Activated effector memory CD4-positive, alpha-beta T cell treated with Interleukin-2 at 50 U/mL for 16 hours (primary cell): ENCODE data around the gene ZNF586.
"Not testable (repeated sequence)": the region's sequence is repeated elsewhere in the genome, so short reads cannot be mapped to it uniquely, and the experiment has no call there.

Experiments used
- DNase-seq: peaks from one replicate; pipeline ENCODE4 v3.0.0-alpha.2; 2020

ZNF586 gene

GRCh38 chr19:57800696-57801095 is 31.2 kb downstream of the ZNF586 start:
- DNase-seq: no peak

DNA sequence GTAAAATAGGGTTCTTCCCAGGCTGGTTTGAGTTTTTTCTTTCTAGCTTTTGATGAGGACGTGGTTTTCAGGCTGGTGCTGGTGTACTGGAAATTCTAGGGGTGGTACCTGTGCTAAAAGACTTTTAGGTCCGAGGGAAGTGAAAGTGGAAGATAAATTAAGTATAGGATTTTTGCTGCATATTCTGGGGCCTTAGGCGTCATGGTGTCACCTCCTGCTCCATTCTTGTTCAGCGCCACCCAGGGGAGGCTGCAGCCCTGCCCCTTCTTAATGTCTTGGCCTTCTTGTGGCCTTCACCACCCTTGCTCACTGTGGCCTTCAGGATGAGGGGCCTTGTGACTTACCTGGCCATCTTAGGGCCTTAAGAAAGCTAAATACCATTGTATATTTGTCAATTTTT is 32.8 kb downstream of the ZNF586 start:
- no peak for DNase-seq

DNA sequence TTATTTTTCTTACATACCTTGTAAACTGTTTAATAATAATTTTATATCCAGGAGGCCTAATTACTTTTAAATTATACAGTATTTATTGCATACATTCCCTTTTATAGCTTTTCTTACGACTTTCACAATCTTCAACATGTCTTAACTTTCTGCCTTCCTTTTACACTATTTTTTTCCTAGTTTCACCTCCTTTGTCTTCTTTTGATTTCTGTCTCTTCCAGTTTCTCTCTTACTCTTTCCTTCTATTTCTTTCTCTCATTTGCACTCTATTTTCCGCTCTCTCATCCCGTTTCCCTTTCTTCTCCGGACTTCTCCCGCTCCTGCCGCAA is 33.8 kb downstream of the ZNF586 start:
- DNase-seq: no peak

- no peak for DNase-seq
These were observed 34.3 kb downstream of the ZNF586 start for GRCh38 chr19:57803594-57804325.

- no peak for DNase-seq
These were observed 38.1 kb downstream of the ZNF586 start for GRCh38 chr19:57807541-57807940.

GRCh38 chr19:57810410-57811295 is 41.2 kb downstream of the ZNF586 start:
- not testable (repeated sequence) for DNase-seq

DNA sequence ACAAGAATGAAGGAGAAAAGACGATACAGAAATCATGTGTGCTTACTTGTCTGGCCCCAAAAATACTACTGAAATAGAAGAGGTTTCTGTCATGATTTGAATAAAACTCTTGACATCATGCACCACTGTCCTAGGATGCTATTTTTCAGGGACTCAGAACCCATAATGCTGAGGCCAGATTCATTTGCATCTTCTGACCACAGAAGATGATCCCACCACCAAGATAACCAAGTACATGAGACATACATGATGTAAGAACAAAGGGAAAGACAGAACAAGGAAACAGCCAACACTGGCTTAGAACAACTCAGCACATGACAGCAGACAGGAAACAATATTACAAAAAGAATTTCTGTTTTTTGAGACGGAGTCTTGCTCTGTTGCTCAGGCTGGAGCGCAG is 42.8 kb downstream of the ZNF586 start:
- no peak for DNase-seq

GRCh38 chr19:57812975-57813820 is 43.7 kb downstream of the ZNF586 start:
- not testable (repeated sequence) for DNase-seq

- DNase-seq: no peak
These were observed 44.5 kb downstream of the ZNF586 start for GRCh38 chr19:57813919-57814504.

DNA sequence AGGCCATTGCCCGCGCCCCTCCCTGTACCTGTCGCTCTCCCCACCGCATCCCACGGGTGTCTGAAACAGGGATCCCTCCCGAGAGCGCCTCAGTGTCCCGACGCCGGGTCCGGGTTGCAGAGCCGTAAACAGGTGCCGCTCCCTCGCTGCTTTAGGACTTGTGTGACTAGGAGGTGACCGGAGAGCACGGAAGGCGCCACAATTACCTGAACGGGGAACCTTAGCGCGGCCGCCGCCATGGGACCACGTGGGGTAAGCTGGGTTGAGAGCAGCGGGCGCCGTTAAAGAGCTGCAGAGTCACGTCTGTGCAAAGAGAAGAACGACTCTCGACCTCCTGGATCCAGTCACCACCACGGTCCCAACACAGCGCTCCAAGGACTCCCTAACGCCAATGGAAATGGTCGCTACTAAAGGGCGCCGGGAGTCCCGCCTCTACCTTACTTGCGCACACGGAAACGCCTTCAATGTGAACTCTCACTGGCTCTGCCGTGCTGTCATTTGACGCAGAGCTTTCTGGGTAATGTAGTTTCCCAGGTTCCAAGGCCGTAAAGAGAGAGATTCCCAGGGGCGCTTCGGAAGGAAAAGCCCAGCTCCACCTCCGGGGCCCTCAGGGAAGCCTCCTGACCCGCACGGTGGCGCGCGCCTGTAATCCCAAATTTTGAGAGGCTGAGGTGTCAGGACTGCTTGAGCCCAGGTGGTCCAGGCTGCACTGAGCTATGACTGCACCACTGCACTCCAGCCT is 45.2 kb downstream of the ZNF586 start, which contains the start of gene ZNF552:
ZNF552 (minus strand) TSS at position 409 of the 742 bp plus-strand sequence; CDS start at position 239, 170 bp downstream.
- DNase-seq: peak; percentile 66

GRCh38 chr19:57815247-57816075 is 46.0 kb downstream of the ZNF586 start:
- DNase-seq: no peak

- DNase-seq: no peak
These were observed 47.2 kb downstream of the ZNF586 start for GRCh38 chr19:57816652-57817051.

- DNase-seq: no peak
These were observed 48.5 kb downstream of the ZNF586 start for GRCh38 chr19:57817976-57818375.

DNA sequence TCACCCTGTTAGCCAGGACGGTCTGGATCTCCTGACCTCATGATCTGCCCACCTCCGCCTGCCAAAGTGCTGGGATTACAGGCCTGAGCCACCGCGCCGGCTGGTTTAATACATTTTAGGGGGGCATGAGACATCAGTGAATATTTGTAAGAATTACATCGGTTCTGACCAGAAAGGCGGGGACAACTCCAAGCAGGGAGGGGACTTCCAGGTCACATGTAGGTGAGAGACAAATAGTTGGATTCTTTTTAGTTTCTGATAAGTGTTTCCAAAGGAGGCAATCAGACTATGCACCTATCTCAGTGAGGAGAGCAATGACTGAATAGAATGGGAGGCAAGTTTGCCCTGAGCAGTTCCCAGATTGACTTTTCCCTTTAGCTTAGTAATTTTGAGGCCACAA is 48.9 kb downstream of the ZNF586 start:
- no peak for DNase-seq

- DNase-seq: peak; percentile 72
These were observed 50.1 kb downstream of the ZNF586 start for GRCh38 chr19:57819475-57820148.

GRCh38 chr19:57820599-57820998 is 51.1 kb downstream of the ZNF586 start:
- DNase-seq: no peak

DNA sequence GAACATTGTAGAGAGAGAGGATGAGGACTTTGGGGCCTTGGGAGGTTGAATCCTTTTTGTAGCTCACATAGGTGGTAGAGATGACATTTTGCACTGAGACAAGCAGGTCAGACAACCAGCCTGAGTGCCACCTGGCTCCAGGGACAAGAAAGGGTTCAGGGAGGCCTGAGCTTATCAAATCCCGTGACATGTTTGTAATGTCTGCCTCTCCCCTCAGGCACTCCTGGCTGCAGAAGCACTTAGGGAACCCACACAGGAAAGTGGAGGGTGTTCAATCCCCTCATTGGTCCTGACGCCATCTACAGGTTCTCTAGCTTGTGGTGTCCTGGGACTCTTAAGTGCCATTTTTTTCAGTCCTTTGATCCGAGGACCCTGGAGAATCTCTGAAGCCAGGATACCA is 51.6 kb downstream of the ZNF586 start:
- not testable (repeated sequence) for DNase-seq

DNA sequence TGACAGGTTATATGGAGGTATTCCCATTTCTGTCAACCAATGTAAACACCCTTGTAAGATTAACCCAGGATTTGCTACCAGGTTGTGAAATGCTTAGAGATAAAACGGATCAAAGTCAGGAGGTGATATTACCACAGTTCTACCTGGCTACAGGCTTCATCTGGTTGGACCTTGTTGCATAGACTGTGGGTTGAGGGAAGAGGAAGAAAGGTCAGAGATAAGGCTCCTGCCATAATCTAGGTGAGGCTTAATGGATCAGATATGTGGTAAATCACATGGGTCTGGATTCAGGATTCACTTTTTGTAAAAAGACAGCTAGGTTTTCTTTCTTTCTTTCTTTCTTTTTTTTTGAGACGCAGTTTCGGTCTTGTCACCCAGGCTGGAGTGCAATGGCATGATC is 52.0 kb downstream of the ZNF586 start:
- DNase-seq: not testable (repeated sequence)

- not testable (repeated sequence) for DNase-seq
These were observed 53.7 kb downstream of the ZNF586 start for GRCh38 chr19:57823155-57823554.

DNA sequence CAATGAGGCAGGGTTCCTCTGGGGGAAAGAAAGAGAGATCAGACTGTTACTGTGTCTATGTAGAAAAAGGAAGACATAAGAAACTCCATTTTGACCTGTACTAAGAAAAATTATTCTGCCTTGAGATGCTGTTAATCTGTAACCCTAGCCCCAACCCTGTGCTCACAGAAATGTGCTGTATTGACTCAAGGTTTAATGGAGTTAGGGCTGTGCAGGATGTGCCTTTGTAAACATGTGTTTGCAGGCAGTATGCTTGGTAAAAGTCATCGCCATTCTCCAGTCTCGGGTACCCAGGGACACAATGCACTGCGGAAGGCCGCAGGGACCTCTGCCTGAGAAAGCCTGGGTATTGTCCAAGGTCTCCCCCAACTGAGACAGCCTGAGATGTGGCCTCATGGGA is 54.1 kb downstream of the ZNF586 start:
- DNase-seq: not testable (repeated sequence)
